ENCODE results near the gene ZBTB32.

DNA sequence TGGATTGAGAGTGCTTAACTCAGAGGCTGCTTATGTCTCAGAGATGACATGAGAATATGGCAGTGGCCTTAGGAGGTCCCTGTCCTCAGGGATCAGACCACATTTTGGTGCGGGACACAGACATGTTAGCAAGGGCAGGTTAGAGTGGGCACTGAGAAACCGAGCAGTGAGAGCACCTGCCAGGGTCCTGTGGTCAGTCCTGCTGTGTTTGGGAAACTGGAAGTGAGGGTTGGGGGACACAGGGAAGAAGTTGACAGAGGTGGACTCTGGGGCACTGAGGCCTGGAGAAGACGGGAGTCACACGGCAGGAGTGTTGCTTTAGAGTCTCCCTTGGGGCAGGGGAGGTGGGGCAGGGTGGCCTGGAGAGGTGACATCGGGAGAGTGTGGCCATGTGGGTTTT is 30.5 kb downstream of the ZBTB32 start:
- TF ChIP-seq EZH2 (IDR thresholded peaks at IDR 0.05) (no peak), POLR2AphosphoS5 (IDR thresholded peaks at IDR 0.05; ENCODE audit: borderline replicate concordance, low read depth, low read length) (no peak), FOXP2 (optimal IDR thresholded peaks at IDR 0.05; ENCODE audit: control extremely low read depth, extremely low read length, insufficient read depth) (no peak)
